Activated T-helper 1 cell treated with anti-CD3 and anti-CD28 coated beads, Interleukin-2, amount 50 U/mL, for 16 hours (primary cell): ENCODE measurements around the gene CIDEA.
"Not testable (repeated sequence)": the region's sequence is repeated elsewhere in the genome, so short reads cannot be mapped to it uniquely, and the experiment has no call there.

Source experiments
- DNase-seq, 2 donors: peaks; one replicate each; pipeline ENCODE4 v3.0.0-alpha.2; 2020; ENCODE audit warnings: low read depth in 1 of 2, low spot score in 1 of 2

Gene CIDEA, protein sequence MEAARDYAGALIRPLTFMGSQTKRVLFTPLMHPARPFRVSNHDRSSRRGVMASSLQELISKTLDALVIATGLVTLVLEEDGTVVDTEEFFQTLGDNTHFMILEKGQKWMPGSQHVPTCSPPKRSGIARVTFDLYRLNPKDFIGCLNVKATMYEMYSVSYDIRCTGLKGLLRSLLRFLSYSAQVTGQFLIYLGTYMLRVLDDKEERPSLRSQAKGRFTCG

DNA sequence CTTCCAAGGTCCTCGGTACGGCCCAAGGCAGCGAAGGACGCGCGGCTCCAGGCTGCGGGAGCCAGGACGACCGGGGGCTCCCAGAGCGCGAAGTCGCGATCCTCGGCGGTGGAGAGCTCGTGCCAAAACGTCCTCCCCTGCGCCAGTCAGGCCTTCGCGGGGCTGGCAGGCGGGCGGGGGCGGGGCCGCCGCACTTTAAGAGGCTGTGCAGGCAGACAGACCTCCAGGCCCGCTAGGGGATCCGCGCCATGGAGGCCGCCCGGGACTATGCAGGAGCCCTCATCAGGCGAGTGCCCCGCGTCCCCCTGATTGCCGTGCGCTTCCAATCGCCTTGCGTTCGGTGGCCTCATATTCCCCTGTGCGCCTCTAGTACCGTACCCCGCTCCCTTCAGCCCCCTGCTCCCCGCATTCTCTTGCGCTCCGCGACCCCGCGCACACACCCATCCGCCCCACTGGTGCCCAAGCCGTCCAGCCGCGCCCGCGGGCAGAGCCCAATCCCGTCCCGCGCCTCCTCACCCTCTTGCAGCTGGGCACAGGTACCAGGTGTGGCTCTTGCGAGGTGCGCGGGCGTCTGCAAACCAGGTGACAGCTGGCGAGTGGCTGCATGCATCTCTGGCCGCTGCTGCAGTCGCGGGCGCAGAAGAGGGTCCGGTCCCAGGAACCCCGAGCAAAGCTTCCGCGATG is at the start of gene CIDEA:
TSS of gene CIDEA (plus strand) at position 226 of the 684 bp plus-strand sequence. CDS start at position 249, 23 bp downstream.
- no peak for DNase-seq

DNA sequence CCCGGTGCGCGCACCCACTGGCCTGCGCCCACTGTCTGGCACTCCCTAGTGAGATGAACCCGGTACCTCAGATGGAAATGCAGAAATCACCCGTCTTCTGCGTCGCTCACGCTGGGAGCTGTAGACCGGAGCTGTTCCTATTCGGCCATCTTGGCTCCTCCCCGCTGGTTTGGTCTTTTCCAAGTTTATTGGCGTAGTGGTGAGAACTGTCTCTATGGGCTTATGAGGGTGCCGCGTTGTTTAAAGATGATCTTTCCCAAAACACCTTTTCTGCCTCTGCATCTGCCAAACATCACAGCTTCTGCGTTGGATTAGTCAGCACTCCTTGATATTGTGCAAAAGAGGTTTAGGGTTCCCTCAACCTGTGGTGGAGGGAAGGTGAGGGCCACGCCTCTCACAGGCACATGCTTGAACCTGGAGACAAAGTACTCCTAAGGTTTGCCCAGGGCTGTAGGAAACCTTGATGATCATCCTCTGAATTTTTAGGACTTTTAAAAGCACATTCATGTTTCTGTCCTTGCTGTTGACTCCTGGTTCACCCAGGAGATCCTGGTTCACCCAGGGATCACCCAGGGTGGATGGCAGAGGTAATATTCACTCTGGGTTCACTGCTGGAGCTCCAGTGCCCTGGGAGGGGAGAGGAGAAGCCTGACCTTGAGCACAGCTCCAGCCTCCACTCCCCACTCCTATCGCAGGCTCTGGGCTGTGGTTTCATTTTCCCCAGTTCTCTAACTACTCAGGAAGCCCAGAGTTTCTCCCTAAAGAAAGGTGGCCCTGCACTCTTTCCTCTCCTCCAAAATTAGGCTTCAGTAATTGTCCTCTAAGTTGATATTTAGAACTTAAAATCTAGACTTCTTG is 45.6 kb upstream of the CIDEA start:
- DNase-seq: not testable (repeated sequence)

DNA sequence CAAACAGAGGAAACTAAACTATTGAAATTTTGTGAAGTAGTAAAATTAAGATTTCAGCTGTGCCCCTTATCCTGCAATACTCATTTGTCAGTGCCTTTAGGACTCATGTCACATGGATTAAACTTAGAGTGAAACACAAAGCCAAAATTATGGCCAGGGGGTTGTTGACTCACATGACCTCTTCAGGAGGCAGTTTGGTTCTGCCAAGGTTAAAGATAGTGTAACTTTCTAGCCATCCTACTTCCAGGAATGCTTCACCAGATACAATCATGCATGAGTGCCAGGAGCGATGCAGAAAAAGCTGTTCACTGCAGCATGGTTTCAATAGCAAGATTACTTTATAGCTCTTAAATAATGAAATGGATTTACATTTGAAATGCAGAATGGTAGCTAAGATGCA is 41.9 kb upstream of the CIDEA start:
- DNase-seq: not testable (repeated sequence)

DNA sequence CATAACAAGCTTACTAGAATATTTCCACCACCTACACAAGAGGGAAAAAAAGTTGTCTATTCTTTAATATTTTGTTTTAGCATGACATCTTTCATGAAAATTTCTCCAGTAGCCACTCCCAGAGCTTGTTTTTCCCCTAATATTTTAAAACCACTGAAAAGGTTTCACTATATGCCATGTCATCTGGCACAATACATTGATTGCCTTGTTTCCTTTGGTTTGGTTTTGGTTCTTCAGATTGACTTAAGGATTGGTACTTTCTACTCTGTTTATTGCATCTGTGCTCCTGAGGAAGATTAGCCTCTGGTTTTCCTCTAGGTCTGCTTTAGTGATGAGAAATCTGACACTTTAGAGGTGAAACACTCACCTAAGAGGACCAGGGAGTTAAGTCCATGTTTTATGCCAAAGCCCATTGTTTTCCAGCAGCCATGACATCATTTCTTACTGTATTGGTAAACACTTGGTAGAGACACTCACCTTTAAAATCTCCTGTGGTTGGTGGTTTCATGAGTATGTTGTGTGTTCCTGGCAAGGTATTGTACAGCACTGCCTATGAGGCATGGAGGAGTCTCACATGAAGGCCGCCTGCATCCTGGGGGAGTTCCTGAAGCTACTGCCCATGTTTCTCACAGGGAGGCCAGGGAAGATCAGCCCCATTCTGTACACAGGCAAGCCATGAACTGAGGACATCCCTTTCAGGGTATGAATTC is 39.7 kb upstream of the CIDEA start:
- not testable (repeated sequence) for DNase-seq

DNA sequence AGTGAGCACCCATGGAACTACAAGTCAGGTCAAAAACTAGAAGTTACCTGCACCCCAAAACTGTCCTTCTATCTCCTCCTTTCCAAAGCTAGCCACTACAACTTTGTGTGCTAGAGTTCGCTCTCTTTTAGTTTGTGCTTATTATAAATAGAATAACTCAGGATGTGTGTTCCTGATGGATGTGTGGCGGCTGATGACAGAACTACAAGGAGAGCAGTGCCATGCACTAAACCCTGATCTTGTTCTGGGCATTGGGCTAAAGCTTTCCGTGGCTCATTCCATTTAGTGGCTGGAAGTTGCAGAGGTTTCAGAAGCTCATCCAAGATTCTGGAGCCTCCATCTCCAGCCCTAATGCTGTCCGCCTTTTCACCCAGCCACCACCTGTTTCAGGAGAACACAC is 37.7 kb upstream of the CIDEA start:
- DNase-seq: not testable (repeated sequence)

DNA sequence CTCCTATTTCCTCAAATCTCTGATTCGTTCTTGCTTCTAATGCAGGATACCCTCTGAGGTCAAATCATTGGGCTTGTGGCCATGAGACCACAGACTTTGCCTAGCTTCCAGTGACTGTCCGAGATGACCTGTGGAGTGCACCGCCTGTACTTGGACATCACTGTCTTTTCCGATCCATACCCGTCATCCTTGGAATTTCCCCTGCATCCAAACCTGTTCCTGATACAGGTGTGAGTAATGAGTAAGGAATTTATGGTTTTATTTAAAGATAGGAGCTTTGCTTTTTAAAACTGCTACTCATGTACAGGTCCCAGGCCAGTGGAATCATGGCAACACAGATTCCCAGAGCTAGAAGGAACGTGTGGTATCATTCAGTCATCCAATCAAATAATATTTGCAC is 35.6 kb upstream of the CIDEA start:
- not testable (repeated sequence) for DNase-seq

DNA sequence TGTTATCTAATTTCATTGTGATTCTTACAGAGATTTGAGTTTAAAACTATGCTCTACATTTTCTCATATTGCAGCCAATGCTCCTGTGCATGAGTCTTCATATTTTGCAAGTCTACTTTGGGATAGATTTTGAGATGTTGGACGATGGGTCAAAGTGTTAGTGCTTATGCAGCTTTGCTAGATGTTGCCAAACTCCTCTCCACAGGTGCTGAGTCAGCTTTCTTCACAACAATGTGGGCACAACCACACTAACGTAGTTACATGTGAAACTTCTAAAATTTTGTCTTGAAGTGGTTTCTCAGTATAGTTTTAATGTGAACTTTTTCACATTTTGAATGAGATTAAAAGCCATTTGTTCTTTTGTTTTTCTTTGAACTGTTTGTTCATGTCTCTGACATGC is 32.1 kb upstream of the CIDEA start:
- not testable (repeated sequence) for DNase-seq

DNA sequence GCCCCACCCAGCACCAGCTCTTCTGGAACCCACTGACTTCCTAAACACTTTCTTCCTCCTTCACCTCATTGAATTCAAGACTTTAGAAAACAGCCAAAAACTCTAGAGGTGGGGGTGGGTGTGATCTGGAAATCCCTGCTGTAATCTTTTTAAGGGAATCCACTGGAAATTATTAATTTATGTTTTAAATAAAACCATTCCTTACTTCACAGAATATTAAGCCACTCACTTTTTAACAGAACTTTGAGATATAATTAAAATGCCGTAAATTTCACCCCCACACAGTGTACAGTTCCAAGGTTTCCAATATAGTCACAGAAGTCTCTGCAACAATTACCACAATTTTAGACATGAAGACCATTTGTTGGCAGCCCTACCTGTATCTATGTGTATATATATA is 30.8 kb upstream of the CIDEA start:
- not testable (repeated sequence) for DNase-seq

DNA sequence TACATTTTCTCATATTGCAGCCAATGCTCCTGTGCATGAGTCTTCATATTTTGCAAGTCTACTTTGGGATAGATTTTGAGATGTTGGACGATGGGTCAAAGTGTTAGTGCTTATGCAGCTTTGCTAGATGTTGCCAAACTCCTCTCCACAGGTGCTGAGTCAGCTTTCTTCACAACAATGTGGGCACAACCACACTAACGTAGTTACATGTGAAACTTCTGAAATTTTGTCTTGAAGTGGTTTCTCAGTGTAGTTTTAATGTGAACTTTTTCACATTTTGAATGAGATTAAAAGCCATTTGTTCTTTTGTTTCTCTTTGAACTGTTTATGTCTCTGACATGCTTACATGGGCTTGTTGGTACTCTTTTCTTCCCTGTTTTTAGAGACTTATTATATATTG is 27.4 kb upstream of the CIDEA start:
- not testable (repeated sequence) for DNase-seq

DNA sequence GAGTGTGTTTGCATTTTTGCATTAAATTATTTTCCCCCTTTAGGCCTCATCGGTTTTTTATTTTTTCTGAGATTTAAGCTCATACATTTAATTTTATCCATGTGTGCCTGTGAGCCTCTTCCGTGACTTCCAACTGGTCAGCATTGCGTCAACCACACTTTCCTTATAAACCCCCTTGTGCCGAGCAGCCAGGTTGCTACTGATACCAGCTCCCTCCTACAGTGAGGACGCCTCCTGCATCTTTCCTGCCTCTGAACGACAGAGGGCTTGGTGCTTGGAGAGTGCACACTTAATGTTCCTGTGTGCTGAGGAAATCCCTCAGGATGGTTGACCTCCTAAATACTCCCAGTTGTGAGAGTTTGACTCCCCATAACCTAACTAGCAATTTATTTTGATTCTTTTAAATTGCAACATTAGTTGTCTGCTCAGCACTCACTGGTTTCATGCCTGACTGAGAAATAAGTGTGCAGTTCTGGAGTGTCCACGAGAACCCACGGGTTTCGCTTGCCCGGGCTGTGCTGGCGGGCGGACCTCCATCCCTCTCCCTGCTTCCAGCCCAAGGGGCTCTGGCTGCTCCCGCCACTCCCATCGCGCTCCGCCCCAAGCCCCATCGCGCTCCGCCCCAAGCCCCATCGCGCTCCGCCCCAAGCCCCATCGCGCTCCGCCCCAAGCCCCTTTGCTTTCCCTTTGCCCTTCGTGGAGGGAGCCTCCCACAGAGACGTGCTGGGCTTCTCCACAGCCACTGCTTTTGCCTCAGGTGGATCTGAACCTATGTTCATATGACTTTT is 26.6 kb upstream of the CIDEA start:
- DNase-seq: not testable (repeated sequence)

DNA sequence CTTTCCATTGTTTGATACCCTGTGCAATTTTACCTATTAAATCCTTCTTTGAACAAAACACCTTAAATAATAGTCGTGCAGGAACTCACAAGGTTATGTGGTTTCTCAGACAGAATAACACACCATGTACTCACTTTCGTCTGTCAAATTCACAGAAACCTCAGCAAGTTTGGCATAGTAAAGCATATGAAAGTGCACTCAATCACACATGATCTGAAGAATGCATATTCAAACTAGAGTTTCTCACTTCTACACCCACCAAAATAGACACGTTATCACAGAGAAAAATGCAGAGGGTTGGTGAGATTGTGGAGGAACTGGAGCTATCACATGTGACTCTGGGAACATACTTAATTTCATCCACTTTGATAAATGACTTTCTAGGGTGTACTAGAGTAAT is 25.9 kb upstream of the CIDEA start:
- not testable (repeated sequence) for DNase-seq

DNA sequence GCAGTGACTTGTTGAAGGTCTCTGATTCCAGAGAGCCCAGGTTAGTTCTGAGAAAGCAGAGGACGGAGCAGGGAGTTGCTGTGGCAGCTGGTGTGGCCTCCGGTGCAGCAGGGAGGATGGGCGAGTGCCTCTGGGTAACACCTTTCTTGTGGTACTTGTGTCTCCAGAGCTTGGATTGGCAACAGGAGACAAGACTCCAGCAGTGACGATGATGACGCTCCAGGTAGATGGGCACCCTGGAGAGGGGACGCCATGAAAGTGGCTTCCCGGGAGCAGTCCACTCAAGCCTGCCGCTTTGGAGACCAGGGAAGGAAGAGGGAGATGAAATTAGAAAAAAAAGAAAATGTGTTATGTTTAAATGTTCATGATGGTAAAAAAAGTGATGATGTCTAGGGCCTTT is 23.6 kb upstream of the CIDEA start:
- not testable (repeated sequence) for DNase-seq

DNA sequence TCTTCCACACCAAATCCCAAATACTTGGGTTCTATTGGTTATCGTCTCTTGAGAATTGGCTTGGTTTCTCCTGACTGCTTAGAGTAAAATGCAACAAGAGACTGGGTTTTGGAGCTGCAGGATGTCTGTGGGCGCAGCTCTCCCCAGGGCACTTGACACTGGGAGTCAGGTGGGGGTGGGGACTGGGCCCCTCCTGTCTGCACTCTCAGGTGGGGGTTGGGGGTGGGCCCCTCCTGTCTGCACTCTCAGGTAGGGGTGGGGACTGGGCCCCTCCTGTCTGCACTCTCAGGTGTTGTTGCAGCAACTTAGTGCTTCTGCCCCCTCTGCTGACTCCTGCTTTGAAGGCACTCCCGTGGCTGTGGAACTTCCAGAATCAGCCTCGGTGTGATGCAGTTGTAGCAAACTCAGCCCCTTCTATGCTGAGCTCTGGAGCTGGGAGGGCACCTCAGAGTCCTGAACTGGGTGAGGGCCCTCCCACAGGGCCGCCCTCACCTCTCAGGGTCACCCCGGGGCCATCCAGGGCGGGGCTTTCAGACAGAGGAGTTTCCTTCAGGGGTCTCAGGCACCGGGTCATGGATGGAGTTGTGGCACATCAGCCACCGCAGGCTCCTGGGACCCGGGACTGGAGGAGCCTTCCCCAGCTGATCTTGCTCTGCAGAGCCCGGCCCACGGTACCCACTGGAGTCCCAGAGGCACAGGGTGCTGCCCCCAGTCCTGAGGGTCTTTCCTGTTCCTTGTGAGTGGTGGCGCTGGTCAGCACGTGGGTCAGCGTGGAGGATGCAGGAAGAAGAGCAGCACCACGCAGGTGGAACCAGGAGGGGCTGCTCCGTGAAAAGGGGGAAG is 22.9 kb upstream of the CIDEA start:
- no peak for DNase-seq

DNA sequence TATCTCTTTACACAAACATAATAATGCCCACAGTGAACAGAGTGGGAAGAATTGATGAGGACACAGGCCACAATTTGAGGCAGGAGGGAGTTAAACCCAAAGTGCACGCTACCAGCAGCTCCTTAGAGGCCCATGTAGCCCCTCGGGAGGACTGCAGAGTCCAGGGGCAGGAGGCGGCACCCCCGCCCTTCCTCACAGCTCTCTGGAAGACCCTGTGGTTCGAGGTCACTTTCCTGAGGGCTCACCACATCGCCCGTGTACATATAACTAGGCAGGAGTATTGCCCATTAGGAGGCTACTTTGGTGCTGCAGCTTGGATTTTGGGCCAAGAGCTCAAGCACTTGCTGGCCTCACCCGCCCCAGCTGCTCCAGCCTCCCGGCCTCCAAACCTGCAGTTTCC is 22.2 kb upstream of the CIDEA start:
- no peak for DNase-seq

DNA sequence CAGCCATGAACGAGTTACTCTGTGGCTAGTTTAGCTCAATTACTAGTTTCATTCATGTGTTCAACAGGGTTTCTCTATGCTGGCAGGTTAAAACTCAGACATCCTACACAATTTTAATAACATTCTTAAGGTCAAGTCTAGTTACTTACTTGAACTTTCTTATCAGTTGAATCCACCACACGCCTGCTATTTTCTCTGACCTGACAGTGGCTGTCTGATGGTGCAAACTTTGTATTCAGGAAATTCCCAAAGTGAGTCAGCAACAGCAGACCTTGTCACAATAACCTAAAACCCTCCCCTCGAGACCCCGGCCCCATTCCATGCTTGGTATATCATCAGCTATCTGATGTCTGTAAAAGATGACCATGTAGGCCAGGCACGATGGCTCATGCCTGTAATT is 20.8 kb upstream of the CIDEA start:
- DNase-seq: no peak

DNA sequence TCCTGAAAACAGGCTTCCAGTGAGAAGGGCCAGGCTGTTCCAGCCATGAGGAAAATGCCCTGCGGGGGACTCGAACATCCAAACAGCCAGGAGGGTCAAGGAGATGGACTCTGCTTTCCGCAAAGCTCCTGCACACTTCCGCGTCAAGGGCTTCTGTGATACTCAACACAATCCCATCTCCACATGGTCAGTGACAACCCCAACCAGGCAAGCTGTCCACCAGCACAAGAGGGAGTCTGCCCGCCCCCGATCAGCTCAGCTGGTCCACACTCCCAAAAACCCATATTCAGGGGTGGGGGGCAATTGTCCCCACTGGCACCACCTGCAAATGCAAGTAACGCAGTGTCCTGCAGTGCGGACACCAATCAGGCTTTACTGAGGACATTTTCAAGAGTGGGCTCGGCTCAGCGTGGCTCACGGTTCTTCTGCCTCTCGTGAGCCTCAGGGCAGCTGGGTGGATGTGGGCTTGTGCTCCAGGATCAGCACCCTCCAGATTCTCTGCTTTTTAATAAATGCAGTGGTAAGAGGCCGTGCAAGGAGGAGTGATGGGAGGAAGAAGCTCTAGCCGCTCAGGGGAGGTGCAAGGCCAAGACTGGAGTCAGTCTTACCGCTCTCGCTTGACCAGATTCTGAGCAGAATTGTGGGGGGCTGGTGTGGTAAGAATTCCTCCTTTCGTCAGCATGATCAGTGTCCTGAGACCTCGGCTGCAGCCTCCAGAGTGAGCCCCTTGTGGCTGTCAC is 19.5 kb upstream of the CIDEA start:
- DNase-seq: no peak

DNA sequence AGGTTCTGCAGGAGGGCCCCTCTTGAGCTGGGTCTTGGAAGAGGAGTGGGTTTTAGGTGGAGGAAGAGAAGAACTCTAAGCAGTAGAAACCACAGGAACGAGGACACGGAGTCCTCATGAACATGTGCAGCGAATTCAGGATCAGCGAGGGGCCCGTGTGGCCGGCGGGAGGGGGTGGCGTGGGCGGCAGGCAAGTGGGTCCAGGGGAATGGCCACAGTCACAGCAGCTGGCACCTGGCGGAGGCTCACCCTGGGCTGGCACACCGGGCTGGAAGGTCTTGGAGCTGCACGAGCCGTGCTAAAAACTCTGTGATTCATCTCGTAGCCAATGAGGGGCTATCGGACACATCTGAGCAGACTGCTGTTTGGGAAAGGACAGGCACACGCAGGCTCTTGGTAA is 18.0 kb upstream of the CIDEA start:
- DNase-seq: no peak

DNA sequence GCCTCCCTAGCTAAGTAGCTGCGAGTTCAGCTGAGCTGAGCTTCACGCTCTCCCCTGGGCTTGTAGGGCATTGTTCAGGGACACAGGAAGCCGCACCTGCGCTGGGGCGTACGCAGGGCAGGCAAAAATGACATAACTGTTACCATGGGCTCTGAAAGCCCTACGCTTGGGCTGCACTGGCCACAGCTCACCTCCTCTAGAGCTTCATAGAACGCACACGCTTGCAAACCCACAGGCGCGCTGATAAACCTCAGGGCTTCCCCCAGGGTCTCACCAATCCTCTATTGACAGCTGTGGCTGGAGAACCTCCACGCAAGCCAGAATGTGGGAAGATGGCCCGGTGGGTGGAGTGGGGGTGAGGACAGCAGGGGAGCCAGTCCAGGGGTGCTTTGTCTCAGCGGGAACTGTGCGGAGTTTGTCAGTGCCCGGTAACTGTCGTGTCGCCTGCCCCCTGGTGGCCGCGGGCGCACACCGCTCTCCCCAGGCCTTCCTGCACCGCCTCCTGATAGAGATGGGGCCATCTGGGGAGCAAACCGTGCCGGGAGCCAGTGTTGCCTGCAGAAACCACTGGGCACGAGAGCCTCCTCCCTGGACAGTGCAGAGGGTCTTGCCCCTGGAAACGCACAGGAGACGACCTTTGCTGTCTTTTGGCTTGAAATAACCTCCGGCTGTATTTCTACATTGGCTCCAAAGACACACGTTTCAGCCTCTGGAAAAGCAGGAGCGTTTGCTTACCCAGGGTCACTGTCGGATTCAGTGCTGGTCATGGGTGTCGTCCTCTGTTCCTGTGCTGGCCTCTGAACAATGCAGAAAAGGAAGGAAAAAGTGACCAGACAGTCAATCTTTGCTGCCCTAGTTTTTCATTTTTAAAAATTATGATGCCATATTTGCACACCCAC is 17.0 kb upstream of the CIDEA start:
- DNase-seq: peak; percentile 13 to 34
